Colonic mucosa (tissue), 4 donors: Measurements from ENCODE around the gene POTEG. TPM values are rescaled to one million over a fixed set of nuclear protein-coding genes. Genes with fewer than 3 reads are reported as not detected.
"Not testable (repeated sequence)": the region's sequence is repeated elsewhere in the genome, so short reads cannot be mapped to it uniquely, and the experiment has no call there.

Experiments
- DNase-seq: peaks from one replicate; pipeline ENCODE4 v3.0.0-alpha.2; 2020
- H3K27ac ChIP-seq: fragments of 200-600 bp; one replicate; pipeline ENCODE4 v1.8.0; 2021
- H3K27me3 ChIP-seq: fragments of 200-600 bp; one replicate; pipeline ENCODE4 v1.8.0; 2021
- H3K36me3 ChIP-seq: fragments of 200-600 bp; one replicate; pipeline ENCODE4 v1.8.0; 2021
- H3K4me1 ChIP-seq: fragments of 200-600 bp; one replicate; pipeline ENCODE4 v1.8.0; 2021; ENCODE audit warnings: mild to moderate bottlenecking
- H3K4me3 ChIP-seq: fragments of 200-600 bp; one replicate; pipeline ENCODE4 v1.8.0; 2021
- H3K9ac ChIP-seq, 2 donors: one replicate each; pipeline ENCODE4 v1.7.0; 2013; ENCODE audit warnings: control low read depth in 2 of 2, low read depth in 2 of 2, low read length in 2 of 2
- H3K9me3 ChIP-seq: fragments of 200-600 bp; one replicate; pipeline ENCODE4 v1.8.0; 2021
- intact Hi-C: fragments of 100-400 bp; cut with DNase I; formaldehyde crosslinking; loops from one replicate; pipeline ENCODE4 v1.14.1; 2022
- total RNA-seq, 2 donors: library from RNA; stranded (reverse); fragmentation: NEBNext Ultra II Directional in 1 of 2; extraction: Animal tissue kit (Norgen Biotek cat#: 25700) in 1 of 2; gene quantifications; one replicate each; pipeline ENCODE4 v1.2.1, GENCODE V29; 2021
- donor health status: healthy.
- donor health status: DM: no; HTN: no; CAD: no.
- donor health status: DM: no; HTN: no; CAD: no.

Gene POTEG
- total RNA-seq, 2 donors from 2014 or later, result not detected

- DNase-seq, H3K36me3 ChIP-seq, intact Hi-C loops, H3K27ac ChIP-seq, H3K9me3 ChIP-seq, H3K4me3 ChIP-seq, H3K4me1 ChIP-seq, H3K9ac ChIP-seq, H3K27me3 ChIP-seq: not testable (repeated sequence)
Measured at GRCh38 chr14:19394727-19395126, 39.4 kb downstream of the POTEG start.

DNA sequence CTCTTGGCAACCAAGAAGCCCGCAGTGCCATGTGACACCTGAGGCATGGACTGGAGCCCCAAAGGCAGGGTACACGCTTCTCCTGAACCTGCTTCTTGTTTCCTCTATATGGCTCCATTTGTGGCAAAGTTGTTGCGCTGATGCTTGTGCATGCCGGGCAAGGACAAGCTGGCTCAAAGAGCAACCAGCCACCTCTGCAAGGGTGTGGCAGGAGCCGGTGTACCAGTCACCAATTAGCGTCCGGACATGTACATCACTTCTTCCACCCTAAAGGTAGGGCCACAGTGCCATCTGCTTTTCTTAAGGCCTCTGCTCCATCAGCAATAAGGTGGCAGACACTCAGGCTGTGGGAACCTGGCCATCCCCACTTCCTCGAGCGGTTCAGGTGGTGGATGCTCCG lies 43.9 kb downstream of the POTEG start:
- H3K9ac ChIP-seq, intact Hi-C loops, H3K4me1 ChIP-seq, H3K27me3 ChIP-seq, DNase-seq, H3K36me3 ChIP-seq, H3K27ac ChIP-seq, H3K4me3 ChIP-seq, H3K9me3 ChIP-seq: not testable (repeated sequence)

DNA sequence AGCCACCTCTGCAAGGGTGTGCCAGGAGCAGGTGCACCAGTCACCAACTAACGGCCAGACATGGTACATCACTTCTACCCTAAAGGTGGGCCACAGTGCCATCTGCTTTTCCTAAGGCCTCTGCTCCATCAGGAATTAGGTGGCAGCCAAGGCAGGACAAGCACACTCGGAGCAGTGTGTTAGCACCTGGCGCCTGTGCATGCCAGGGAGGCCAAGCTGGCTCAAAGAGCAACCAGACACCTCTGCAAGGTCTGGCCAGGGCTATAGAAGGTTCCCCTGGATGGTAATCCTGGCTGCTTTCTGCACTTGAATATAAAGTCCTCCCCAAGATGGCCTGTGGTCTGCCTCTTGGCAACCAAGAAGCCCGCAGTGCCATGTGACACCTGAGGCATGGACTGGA lies 45.4 kb downstream of the POTEG start:
- H3K4me3 ChIP-seq, intact Hi-C loops: not testable (repeated sequence)

GRCh38 chr14:19386996-19387395 lies 47.1 kb downstream of the POTEG start:
- H3K4me1 ChIP-seq, H3K27ac ChIP-seq, H3K36me3 ChIP-seq, H3K9ac ChIP-seq, intact Hi-C loops, H3K27me3 ChIP-seq, H3K4me3 ChIP-seq, DNase-seq, H3K9me3 ChIP-seq: not testable (repeated sequence)

More for the DNA sequence above, 45.4 kb downstream of the POTEG start:
- not testable (repeated sequence) for H3K4me1 ChIP-seq, H3K9me3 ChIP-seq, H3K9ac ChIP-seq, H3K27ac ChIP-seq, H3K27me3 ChIP-seq, H3K36me3 ChIP-seq, DNase-seq

- H3K4me1 ChIP-seq, H3K9ac ChIP-seq, DNase-seq, H3K36me3 ChIP-seq, H3K4me3 ChIP-seq, intact Hi-C loops, H3K27me3 ChIP-seq, H3K27ac ChIP-seq, H3K9me3 ChIP-seq: not testable (repeated sequence)
Measured at GRCh38 chr14:19386309-19386708, 47.8 kb downstream of the POTEG start.

GRCh38 chr14:19384088-19384781 lies 49.9 kb downstream of the POTEG start:
- H3K4me3 ChIP-seq, H3K27me3 ChIP-seq, H3K9me3 ChIP-seq, H3K9ac ChIP-seq, DNase-seq, H3K4me1 ChIP-seq, H3K27ac ChIP-seq, H3K36me3 ChIP-seq, intact Hi-C loops: not testable (repeated sequence)

GRCh38 chr14:19383008-19383584 lies 51.0 kb downstream of the POTEG start:
- H3K4me3 ChIP-seq, H3K4me1 ChIP-seq, H3K9me3 ChIP-seq, DNase-seq, intact Hi-C loops, H3K27me3 ChIP-seq, H3K27ac ChIP-seq, H3K36me3 ChIP-seq, H3K9ac ChIP-seq: not testable (repeated sequence)

- H3K9me3 ChIP-seq, H3K27ac ChIP-seq, H3K4me3 ChIP-seq, intact Hi-C loops, H3K27me3 ChIP-seq, H3K36me3 ChIP-seq, H3K4me1 ChIP-seq, H3K9ac ChIP-seq, DNase-seq: not testable (repeated sequence)
Measured at GRCh38 chr14:19380137-19380536, 54.0 kb downstream of the POTEG start.

GRCh38 chr14:19374451-19374903 lies 59.7 kb downstream of the POTEG start:
- intact Hi-C loops, H3K4me3 ChIP-seq, H3K36me3 ChIP-seq, H3K9me3 ChIP-seq, H3K4me1 ChIP-seq, DNase-seq, H3K9ac ChIP-seq, H3K27me3 ChIP-seq, H3K27ac ChIP-seq: not testable (repeated sequence)

GRCh38 chr14:19372813-19373500 lies 61.2 kb downstream of the POTEG start:
- H3K27ac ChIP-seq, H3K4me3 ChIP-seq, H3K9ac ChIP-seq, H3K27me3 ChIP-seq, DNase-seq, intact Hi-C loops, H3K4me1 ChIP-seq, H3K9me3 ChIP-seq, H3K36me3 ChIP-seq: not testable (repeated sequence)

DNA sequence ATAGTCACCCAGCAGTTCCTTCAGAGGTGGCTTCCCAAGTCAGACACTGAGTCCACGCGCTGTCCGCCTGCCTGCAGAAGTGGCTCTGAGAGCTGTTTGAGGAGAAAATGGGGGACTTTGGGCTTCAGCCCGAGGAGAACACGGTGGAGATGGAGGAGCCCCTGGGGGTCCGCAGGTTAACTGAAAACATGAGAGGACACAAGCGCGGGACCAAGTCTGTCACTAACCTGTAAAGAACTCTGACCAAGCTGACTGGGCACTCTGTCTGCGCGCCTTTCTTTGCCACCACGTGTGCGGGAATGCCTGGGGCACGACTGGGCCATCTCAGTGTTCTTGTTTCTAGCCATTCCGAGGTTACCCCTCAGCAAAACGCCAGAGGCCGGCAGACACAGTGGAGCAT lies 62.4 kb downstream of the POTEG start:
- H3K4me1 ChIP-seq, intact Hi-C loops, H3K9me3 ChIP-seq, H3K9ac ChIP-seq, H3K36me3 ChIP-seq, H3K27ac ChIP-seq, H3K4me3 ChIP-seq, H3K27me3 ChIP-seq, DNase-seq: not testable (repeated sequence)

DNA sequence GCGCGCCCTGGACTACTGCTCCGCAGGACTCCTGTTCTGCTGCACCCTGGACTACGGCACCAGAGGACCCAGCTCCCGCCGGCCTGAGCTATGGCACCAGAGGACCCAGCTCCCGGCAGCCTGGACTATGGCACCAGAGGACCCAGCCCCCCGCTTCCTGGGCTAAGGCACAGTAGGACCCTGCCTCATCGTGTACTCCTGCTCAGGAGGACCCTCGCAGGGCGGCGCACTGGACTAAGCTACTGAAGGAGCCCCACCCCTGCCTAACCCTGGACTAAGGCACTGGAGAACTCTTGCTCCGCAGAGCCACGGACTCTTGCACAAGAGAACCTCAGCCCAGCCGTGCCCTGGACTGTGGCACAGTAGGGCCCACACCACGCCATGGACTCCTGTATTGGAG lies 71.3 kb downstream of the POTEG start:
- H3K4me1 ChIP-seq, H3K4me3 ChIP-seq, H3K9me3 ChIP-seq, intact Hi-C loops, H3K27ac ChIP-seq, H3K27me3 ChIP-seq, H3K36me3 ChIP-seq, DNase-seq, H3K9ac ChIP-seq: not testable (repeated sequence)

DNA sequence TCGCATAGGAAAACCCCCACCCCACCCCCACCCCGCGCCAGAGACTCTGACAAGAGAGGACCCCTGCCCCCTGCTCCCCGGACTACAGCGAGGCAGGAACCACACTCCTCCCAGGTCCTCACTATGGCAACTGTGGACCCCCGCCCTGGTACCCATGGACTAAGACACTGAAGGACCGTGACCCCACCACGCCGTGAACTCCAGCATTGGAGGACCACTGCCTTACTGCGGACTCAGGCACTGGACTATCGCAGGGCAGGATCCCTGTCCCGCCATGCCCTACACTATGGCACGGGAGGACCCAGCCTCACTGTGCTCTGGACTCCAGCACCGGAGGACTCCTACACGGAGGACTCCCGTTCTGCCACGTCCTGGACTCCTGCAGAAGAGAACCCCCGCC lies 71.8 kb downstream of the POTEG start:
- H3K27me3 ChIP-seq, H3K9me3 ChIP-seq, H3K36me3 ChIP-seq, H3K4me1 ChIP-seq, H3K4me3 ChIP-seq, DNase-seq, intact Hi-C loops, H3K9ac ChIP-seq, H3K27ac ChIP-seq: not testable (repeated sequence)
